ENCODE data around the gene SEMA3A.
"Not testable (repeated sequence)": the region's sequence is repeated elsewhere in the genome, so short reads cannot be mapped to it uniquely, and the experiment has no call there.

SEMA3A gene

DNA sequence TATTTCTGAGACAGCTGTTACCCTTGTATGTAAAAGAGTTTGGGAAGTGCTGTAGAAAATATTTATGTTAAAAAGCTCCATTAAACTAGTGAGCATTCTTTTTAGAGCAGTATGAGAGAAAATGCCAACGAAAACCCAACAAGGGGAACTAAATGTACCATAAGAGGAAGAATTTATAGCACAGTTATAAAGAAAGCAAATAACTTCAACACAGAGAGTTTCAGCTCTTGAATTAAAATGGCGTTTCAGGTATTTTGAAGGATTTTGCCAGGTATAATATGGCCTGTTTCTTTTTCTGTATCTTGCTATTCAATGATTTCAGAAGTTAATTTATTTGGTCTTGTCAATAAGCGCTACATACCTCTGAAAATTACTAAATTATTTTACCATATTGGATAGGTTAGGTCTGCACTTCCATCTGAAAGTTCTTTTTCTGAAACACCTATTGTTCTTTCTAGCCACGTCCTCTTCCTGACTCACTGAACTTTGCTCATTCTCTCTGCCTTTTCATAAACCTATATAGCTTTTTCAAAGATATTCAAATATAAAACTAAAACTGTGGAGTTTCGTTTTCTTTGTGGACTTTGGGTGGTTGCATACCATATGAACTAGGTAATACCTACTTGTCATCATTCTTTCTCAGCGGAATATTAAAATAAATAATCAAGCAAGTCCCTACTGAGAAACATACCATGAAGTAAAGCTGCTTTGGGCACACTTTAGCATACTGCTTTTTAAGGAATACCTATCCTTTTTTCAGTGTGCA is 136.1 kb downstream of the SEMA3A start:
- TF ChIP-seq CSDC2 (CRISPR knock-in tag; IDR thresholded peaks at IDR 0.05) (peak; percentile 41; the same call in 1 of the 2 replicates), ZNF8 (CRISPR knock-in tag; IDR thresholded peaks at IDR 0.05) (no peak)
- ATAC-seq = peak; percentile 50; the same call in 2 of the 3 replicates

DNA sequence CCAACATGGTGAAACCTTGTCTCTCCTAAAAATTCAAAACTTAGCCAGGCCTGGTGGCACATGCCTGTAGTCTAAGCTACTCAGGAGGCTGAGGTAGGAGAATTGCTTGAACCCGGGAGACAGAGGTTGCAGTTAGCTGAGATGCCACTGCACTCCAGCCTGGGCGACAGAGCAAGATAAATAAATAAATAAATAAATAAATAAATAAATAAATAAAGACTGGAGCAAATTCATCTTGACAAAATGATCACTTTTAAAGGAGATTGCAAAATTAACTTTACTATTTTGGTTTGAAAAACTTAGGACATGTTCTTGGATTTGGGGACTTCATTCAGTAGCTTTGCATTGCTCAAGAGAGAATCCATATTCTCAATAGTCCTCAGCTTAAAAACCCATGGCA is 137.0 kb downstream of the SEMA3A start:
- no peak for ATAC-seq
- TF ChIP-seq GLIS3 (CRISPR knock-in tag; IDR thresholded peaks at IDR 0.05) (no peak), ZNF70 (CRISPR knock-in tag; IDR thresholded peaks at IDR 0.05) (no peak), SNAI2 (CRISPR knock-in tag; IDR thresholded peaks at IDR 0.05) (no peak), ZFP3 (CRISPR knock-in tag; IDR thresholded peaks at IDR 0.05) (no peak), CSDC2 (CRISPR knock-in tag; IDR thresholded peaks at IDR 0.05) (no peak), ZFP30 (CRISPR knock-in tag; IDR thresholded peaks at IDR 0.05) (no peak), ISL1 (CRISPR knock-in tag; IDR thresholded peaks at IDR 0.05) (no peak), RARB (CRISPR knock-in tag; IDR thresholded peaks at IDR 0.05) (no peak), ZNF565 (CRISPR knock-in tag; conservative IDR thresholded peaks at IDR 0.05; ENCODE audit: low read depth) (no peak), ESRRG (CRISPR knock-in tag; IDR thresholded peaks at IDR 0.05) (no peak)
- TF ChIP-seq, protein P1, sequence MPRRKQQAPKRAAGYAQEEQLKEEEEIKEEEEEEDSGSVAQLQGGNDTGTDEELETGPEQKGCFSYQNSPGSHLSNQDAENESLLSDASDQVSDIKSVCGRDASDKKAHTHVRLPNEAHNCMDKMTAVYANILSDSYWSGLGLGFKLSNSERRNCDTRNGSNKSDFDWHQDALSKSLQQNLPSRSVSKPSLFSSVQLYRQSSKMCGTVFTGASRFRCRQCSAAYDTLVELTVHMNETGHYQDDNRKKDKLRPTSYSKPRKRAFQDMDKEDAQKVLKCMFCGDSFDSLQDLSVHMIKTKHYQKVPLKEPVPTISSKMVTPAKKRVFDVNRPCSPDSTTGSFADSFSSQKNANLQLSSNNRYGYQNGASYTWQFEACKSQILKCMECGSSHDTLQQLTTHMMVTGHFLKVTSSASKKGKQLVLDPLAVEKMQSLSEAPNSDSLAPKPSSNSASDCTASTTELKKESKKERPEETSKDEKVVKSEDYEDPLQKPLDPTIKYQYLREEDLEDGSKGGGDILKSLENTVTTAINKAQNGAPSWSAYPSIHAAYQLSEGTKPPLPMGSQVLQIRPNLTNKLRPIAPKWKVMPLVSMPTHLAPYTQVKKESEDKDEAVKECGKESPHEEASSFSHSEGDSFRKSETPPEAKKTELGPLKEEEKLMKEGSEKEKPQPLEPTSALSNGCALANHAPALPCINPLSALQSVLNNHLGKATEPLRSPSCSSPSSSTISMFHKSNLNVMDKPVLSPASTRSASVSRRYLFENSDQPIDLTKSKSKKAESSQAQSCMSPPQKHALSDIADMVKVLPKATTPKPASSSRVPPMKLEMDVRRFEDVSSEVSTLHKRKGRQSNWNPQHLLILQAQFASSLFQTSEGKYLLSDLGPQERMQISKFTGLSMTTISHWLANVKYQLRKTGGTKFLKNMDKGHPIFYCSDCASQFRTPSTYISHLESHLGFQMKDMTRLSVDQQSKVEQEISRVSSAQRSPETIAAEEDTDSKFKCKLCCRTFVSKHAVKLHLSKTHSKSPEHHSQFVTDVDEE (CRISPR knock-in tag; IDR thresholded peaks at IDR 0.05) = no peak
- TF ChIP-seq, protein P2, sequence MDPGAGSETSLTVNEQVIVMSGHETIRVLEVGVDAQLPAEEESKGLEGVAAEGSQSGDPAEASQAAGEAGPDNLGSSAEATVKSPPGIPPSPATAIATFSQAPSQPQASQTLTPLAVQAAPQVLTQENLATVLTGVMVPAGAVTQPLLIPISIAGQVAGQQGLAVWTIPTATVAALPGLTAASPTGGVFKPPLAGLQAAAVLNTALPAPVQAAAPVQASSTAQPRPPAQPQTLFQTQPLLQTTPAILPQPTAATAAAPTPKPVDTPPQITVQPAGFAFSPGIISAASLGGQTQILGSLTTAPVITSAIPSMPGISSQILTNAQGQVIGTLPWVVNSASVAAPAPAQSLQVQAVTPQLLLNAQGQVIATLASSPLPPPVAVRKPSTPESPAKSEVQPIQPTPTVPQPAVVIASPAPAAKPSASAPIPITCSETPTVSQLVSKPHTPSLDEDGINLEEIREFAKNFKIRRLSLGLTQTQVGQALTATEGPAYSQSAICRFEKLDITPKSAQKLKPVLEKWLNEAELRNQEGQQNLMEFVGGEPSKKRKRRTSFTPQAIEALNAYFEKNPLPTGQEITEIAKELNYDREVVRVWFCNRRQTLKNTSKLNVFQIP (CRISPR knock-in tag; IDR thresholded peaks at IDR 0.05; ENCODE audit: borderline replicate concordance, low read depth) = no peak
- TF ChIP-seq, protein P3, sequence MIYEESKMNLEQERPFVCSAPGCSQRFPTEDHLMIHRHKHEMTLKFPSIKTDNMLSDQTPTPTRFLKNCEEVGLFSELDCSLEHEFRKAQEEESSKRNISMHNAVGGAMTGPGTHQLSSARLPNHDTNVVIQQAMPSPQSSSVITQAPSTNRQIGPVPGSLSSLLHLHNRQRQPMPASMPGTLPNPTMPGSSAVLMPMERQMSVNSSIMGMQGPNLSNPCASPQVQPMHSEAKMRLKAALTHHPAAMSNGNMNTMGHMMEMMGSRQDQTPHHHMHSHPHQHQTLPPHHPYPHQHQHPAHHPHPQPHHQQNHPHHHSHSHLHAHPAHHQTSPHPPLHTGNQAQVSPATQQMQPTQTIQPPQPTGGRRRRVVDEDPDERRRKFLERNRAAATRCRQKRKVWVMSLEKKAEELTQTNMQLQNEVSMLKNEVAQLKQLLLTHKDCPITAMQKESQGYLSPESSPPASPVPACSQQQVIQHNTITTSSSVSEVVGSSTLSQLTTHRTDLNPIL (CRISPR knock-in tag; IDR thresholded peaks at IDR 0.05; ENCODE audit: low read depth) = no peak

DNA sequence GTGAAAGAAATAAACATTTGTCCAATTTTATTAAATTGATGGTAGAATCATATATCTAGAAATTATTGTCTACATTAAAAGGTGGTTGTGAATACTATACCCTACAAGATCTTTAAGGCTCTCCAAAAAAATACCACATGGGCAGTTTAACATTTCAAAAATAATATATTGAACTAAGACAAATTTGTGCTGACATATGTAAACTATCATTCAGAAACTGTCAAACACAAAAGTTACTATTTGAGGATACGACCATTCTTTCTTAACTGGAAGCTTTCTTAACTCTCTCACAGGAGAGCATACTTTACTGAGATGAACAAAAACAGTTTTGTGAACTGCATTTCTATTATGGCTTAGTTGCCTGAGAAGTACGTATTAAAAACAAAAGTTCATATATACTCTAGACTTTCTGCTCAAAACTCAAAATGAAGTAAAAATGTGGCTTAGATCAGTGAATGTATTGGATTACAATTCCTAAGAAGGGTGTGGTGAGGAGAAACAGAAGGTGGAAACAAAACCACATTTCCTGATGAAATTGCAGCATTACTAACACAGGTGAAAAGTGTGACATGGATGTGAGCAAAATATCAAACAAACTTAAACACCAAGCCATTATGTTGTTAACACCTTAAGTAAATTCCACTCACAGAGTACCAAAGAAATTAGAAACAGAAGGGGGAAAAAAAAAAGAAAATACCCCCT is 138.5 kb downstream of the SEMA3A start:
- no peak for TF ChIP-seq ARNTL (CRISPR knock-in tag; IDR thresholded peaks at IDR 0.05; ENCODE audit: borderline replicate concordance, low read depth)
- TF ChIP-seq TOX (CRISPR knock-in tag; IDR thresholded peaks at IDR 0.05; ENCODE audit: borderline replicate concordance) = no peak
- TF ChIP-seq ZC3H10 (CRISPR knock-in tag; IDR thresholded peaks at IDR 0.05) = no peak
- no peak for TF ChIP-seq PPARA (CRISPR knock-in tag; IDR thresholded peaks at IDR 0.05; ENCODE audit: borderline replicate concordance)
- no peak for TF ChIP-seq ZFP30 (CRISPR knock-in tag; IDR thresholded peaks at IDR 0.05)
- TF ChIP-seq OSR1 (CRISPR knock-in tag; IDR thresholded peaks at IDR 0.05) = no peak
- TF ChIP-seq, protein P2 (CRISPR knock-in tag; IDR thresholded peaks at IDR 0.05; ENCODE audit: borderline replicate concordance, low read depth) = no peak
- no peak for TF ChIP-seq SNAI2 (CRISPR knock-in tag; IDR thresholded peaks at IDR 0.05)
- TF ChIP-seq ZFP3 (CRISPR knock-in tag; IDR thresholded peaks at IDR 0.05) = no peak
- TF ChIP-seq ISL1 (CRISPR knock-in tag; IDR thresholded peaks at IDR 0.05) = no peak
- TF ChIP-seq, protein P4, sequence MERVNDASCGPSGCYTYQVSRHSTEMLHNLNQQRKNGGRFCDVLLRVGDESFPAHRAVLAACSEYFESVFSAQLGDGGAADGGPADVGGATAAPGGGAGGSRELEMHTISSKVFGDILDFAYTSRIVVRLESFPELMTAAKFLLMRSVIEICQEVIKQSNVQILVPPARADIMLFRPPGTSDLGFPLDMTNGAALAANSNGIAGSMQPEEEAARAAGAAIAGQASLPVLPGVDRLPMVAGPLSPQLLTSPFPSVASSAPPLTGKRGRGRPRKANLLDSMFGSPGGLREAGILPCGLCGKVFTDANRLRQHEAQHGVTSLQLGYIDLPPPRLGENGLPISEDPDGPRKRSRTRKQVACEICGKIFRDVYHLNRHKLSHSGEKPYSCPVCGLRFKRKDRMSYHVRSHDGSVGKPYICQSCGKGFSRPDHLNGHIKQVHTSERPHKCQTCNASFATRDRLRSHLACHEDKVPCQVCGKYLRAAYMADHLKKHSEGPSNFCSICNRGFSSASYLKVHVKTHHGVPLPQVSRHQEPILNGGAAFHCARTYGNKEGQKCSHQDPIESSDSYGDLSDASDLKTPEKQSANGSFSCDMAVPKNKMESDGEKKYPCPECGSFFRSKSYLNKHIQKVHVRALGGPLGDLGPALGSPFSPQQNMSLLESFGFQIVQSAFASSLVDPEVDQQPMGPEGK (CRISPR knock-in tag; IDR thresholded peaks at IDR 0.05; ENCODE audit: borderline replicate concordance) = no peak
- TF ChIP-seq RARB (CRISPR knock-in tag; IDR thresholded peaks at IDR 0.05) = no peak
- no peak for TF ChIP-seq TCF4 (CRISPR knock-in tag; IDR thresholded peaks at IDR 0.05; ENCODE audit: borderline replicate concordance)
- no peak for TF ChIP-seq ZNF565 (CRISPR knock-in tag; conservative IDR thresholded peaks at IDR 0.05; ENCODE audit: low read depth)
- no peak for TF ChIP-seq ESRRG (CRISPR knock-in tag; IDR thresholded peaks at IDR 0.05)
- TF ChIP-seq ZNF8 (CRISPR knock-in tag; IDR thresholded peaks at IDR 0.05) = no peak
- no peak for ATAC-seq

DNA sequence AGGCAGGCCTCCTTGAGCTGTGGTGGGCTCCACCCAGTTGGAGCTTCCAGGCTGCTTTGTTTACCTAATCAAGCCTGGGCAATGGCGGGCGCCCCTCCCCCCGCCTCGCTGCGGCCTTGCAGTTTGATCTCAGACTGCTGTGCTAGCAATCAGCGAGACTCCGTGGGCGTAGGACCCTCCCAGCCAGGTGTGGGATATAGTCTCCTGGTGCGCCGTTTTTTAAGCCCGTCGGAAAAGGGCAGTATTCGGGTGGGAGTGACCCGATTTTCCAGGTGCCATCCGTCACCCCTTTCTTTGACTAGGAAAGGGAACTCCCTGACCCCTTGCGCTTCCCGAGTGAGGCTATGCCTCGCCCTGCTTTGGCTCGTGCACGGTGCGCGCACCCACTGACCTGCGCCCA is 139.4 kb downstream of the SEMA3A start:
- not testable (repeated sequence) for ATAC-seq
